HEK293 (cell line): ENCODE results near the gene SACS.

Experiments used
- CTCF ChIP-seq: fragments of 450-650 bp; formaldehyde crosslinking; IDR thresholded peaks from 2 replicates; pipeline ENCODE4 v1.5.1; 2016; ENCODE audit warnings: missing biosample characterization, missing genetic modification characterization
- OSR2 ChIP-seq: fragments of 450-650 bp; formaldehyde crosslinking; IDR thresholded peaks from 2 replicates; pipeline ENCODE4 v1.5.1; 2016; ENCODE audit warnings: missing biosample characterization, missing genetic modification characterization
- TRIM28 ChIP-seq: IDR thresholded peaks from 2 replicates; pipeline ENCODE4 v1.6.1; 2011; ENCODE audit warnings: low read length, control low read depth, borderline replicate concordance
- ZBTB1 ChIP-seq: fragments of 450-650 bp; formaldehyde crosslinking; IDR thresholded peaks from 2 replicates; pipeline ENCODE4 v1.5.1; 2016; ENCODE audit warnings: missing biosample characterization, missing genetic modification characterization
- ZNF529 ChIP-seq: fragments of 450-650 bp; formaldehyde crosslinking; IDR thresholded peaks from 2 replicates; pipeline ENCODE4 v1.5.1; 2017; ENCODE audit warnings: missing genetic modification characterization, missing biosample characterization; ENCODE audit not compliant: insufficient replicate concordance
- ZNF558 ChIP-seq: fragments of 450-650 bp; formaldehyde crosslinking; IDR thresholded peaks from 2 replicates; pipeline ENCODE4 v1.5.1; 2016; ENCODE audit warnings: missing biosample characterization, missing genetic modification characterization
- ZNF596 ChIP-seq: fragments of 450-650 bp; IDR thresholded peaks from 2 replicates; pipeline ENCODE4 v1.5.0; 2018; ENCODE audit warnings: missing biosample characterization, mild to moderate bottlenecking, missing genetic modification characterization, moderate library complexity
- ZNF629 ChIP-seq: fragments of 450-650 bp; formaldehyde crosslinking; IDR thresholded peaks from 2 replicates; pipeline ENCODE4 v1.5.1; 2017; ENCODE audit warnings: missing biosample characterization, missing genetic modification characterization
- ZNF785 ChIP-seq: fragments of 450-650 bp; formaldehyde crosslinking; IDR thresholded peaks from 2 replicates; pipeline ENCODE4 v1.5.1; 2016; ENCODE audit warnings: missing biosample characterization, missing genetic modification characterization

GRCh38 chr13:23430664-23431063 lies 2.8 kb downstream of the SACS start:
- TF ChIP-seq ZNF529 (tag by site-specific recombination) (no peak), ZNF596 (tag by site-specific recombination) (no peak), ZBTB1 (tag by site-specific recombination) (no peak), TRIM28 (no peak), CTCF (tag by site-specific recombination) (no peak), ZNF785 (tag by site-specific recombination) (no peak), OSR2 (no peak), ZNF629 (no peak), ZNF558 (tag by site-specific recombination) (no peak)
